NB4 (cell line): ENCODE data around the gene UBE2N.

Source experiments
- DNase-seq: peaks from one replicate; pipeline ENCODE4 v3.0.0; 2010; ENCODE audit warnings: low read depth
- H3K4me3 ChIP-seq: one replicate; pipeline ENCODE4 v1.5.1; 2011; ENCODE audit warnings: mild to moderate bottlenecking, low read depth, low read length, moderate library complexity
- CTCF ChIP-seq: IDR thresholded peaks from one replicate; pipeline ENCODE4 v1.5.1; 2012; ENCODE audit warnings: low read depth, low read length
- MAX ChIP-seq: IDR thresholded peaks from 2 replicates; pipeline ENCODE4 v1.6.1; 2011; ENCODE audit warnings: low read depth, low read length
- MYC ChIP-seq: IDR thresholded peaks from 2 replicates; pipeline ENCODE4 v1.6.1; 2011; ENCODE audit warnings: low read depth, low read length
- POLR2A ChIP-seq: IDR thresholded peaks from 2 replicates; pipeline ENCODE4 v1.6.1; 2011; ENCODE audit warnings: mild to moderate bottlenecking; ENCODE audit not compliant: insufficient read length; ENCODE audit errors: extremely low read depth

UBE2N gene

GRCh38 chr12:93407963-93408283 is 33.8 kb downstream of the UBE2N start:
- DNase-seq: no peak
- H3K4me3 ChIP-seq: no peak overlapping the region
- TF ChIP-seq MAX (no peak), POLR2A (no peak), CTCF (no peak)

GRCh38 chr12:93407054-93407962 is 34.4 kb downstream of the UBE2N start:
- no peak for DNase-seq
- TF ChIP-seq CTCF: no peak
- no peak for TF ChIP-seq MAX
- no peak for TF ChIP-seq MYC
- TF ChIP-seq POLR2A: no peak
- no peak overlapping the region for H3K4me3 ChIP-seq

- H3K4me3 ChIP-seq: no peak overlapping the region
- TF ChIP-seq POLR2A: no peak
- TF ChIP-seq MYC: no peak
- no peak for TF ChIP-seq MAX
- TF ChIP-seq CTCF: no peak
- no peak for DNase-seq
Observed at GRCh38 chr12:93404961-93405849, 36.5 kb downstream of the UBE2N start.

GRCh38 chr12:93403988-93404803 is 37.6 kb downstream of the UBE2N start:
- TF ChIP-seq MYC (no peak), POLR2A (no peak), MAX (no peak), CTCF (no peak)
- DNase-seq: peak; percentile 32

More at GRCh38 chr12:93403988-93404803, 37.6 kb downstream of the UBE2N start:
- no peak overlapping the region for H3K4me3 ChIP-seq
